Panc1 (cell line): Measurements from ENCODE around the gene DPH6. TPM values are rescaled to one million over a fixed set of nuclear protein-coding genes. Genes with fewer than 3 reads are reported as not detected.
"Not testable (repeated sequence)": the region's sequence is repeated elsewhere in the genome, so short reads cannot be mapped to it uniquely, and the experiment has no call there.

Experiments
- ATAC-seq: fragments of 200-7000 bp; cut with Tn5 transposase; 2 replicates; pipeline ENCODE4 v1.9.1; 2020; ENCODE audit warnings: mild to moderate bottlenecking, moderate library complexity
- Bru-seq: library from RNA; stranded (reverse); fragments of 400-500 nt; gene quantifications from one replicate; lab custom pipeline; 2021; lab: Mats Ljungman, UMichigan
- BruChase-seq, 2 experiments: library from RNA; stranded (reverse); fragments of 400-500 nt; gene quantifications; one replicate each; lab custom pipeline; 2021; lab: Mats Ljungman, UMichigan
- BruUV-seq: library from RNA; stranded (reverse); fragments of 400-500 nt; replicated peaks from 2 replicates; lab custom pipeline; 2021; lab: Mats Ljungman, UMichigan
- CTCF ChIA-PET: fragments of 300-600 bp; sonication (Branson Sonifier 250); formaldehyde crosslinking; loops from one replicate; lab custom pipeline; 2022; ENCODE audit warnings: antibody characterized with exemption; lab: Charles Lee
- POLR2A ChIA-PET: fragments of 300-600 bp; sonication (Branson Sonifier 250); formaldehyde crosslinking; loops from one replicate; lab custom pipeline; 2022; ENCODE audit warnings: antibody characterized with exemption; lab: Charles Lee
- DNase-seq: peaks from one replicate; pipeline ENCODE4 v3.0.0-alpha.2; 2010; ENCODE audit warnings: low read depth, low spot score
- H3K27ac ChIP-seq: 2 replicates; pipeline ENCODE4 v1.5.1; 2011; ENCODE audit warnings: mild to moderate bottlenecking, low read length, inconsistent platforms
- H3K27me3 ChIP-seq: fragments of 200-500 bp; sonication (Bioruptor generic); 2 replicates; pipeline ENCODE4 v1.6.0; 2014; ENCODE audit warnings: low read length, inconsistent platforms; ENCODE audit not compliant: control insufficient read depth, insufficient read depth
- H3K36me3 ChIP-seq: fragments of 200-500 bp; sonication (Bioruptor generic); 2 replicates; pipeline ENCODE4 v1.5.1; 2014; ENCODE audit warnings: inconsistent platforms, mild to moderate bottlenecking, low read length, moderate library complexity; ENCODE audit not compliant: control insufficient read depth, insufficient read depth
- H3K4me1 ChIP-seq: 2 replicates; pipeline ENCODE4 v1.5.1; 2011; ENCODE audit warnings: inconsistent platforms, mild to moderate bottlenecking, low read length, moderate library complexity; ENCODE audit not compliant: control insufficient read depth, insufficient read depth
- H3K4me3 ChIP-seq, 2 experiments: 2 replicates each; pipeline ENCODE4 v1.5.1; 2011 to 2012; ENCODE audit warnings: low read depth in 2 of 2, low read length in 2 of 2, mild to moderate bottlenecking in 2 of 2, inconsistent platforms in 1 of 2, moderate library complexity in 1 of 2
- H3K9me3 ChIP-seq: fragments of 200-500 bp; sonication (Bioruptor generic); 2 replicates; pipeline ENCODE4 v1.5.1; 2014; ENCODE audit warnings: low read depth, mild to moderate bottlenecking, inconsistent platforms, low read length, moderate library complexity; ENCODE audit not compliant: control insufficient read depth, insufficient read depth
- POLR2AphosphoS5 ChIP-seq: IDR thresholded peaks from 2 replicates; pipeline ENCODE4 v1.6.1; 2012; ENCODE audit warnings: mild to moderate bottlenecking, low read depth, low read length, moderate library complexity
- SIN3A ChIP-seq: IDR thresholded peaks from 2 replicates; pipeline ENCODE4 v1.6.1; 2012; ENCODE audit warnings: low read depth, mild to moderate bottlenecking, low read length, moderate library complexity, borderline replicate concordance; ENCODE audit not compliant: insufficient read depth
- TCF7L2 ChIP-seq: IDR thresholded peaks from 2 replicates; pipeline ENCODE4 v1.6.1; 2011; ENCODE audit warnings: mild to moderate bottlenecking, low read depth, low read length, inconsistent platforms
- in situ Hi-C: cut with HindIII; loops from 2 replicates; pipeline ENCODE4 v1.10.0; 2016; ENCODE audit warnings: low sequenced_read_pairs, low pct_unique_long_range_greater_than_20kb
- intact Hi-C: fragments of 100-400 bp; cut with micrococcal nuclease; formaldehyde crosslinking; loops from one replicate; pipeline ENCODE4 v1.10.0; 2022; ENCODE audit not compliant: unreplicated experiment
- long read RNA-seq: library from polyadenylated mRNA; unstranded; transcript quantifications from one replicate; pipeline ENCODE4 v2.0.0, GENCODE V29; 2021; ENCODE audit not compliant: unreplicated experiment
- polyA plus RNA-seq: library from polyadenylated mRNA; unstranded; fragments of >200 nt; gene quantifications from one replicate; pipeline ENCODE4 v1.2.1, GENCODE V29; 2012; ENCODE audit warnings: missing spikeins; ENCODE audit not compliant: insufficient read length
- total RNA-seq: library from RNA; stranded (reverse); gene quantifications from one replicate; pipeline ENCODE4 v1.2.1, GENCODE V29; 2021; ENCODE audit not compliant: unreplicated experiment
- TF ChIP-seq, protein P1 (sequence below), 2 experiments: IDR thresholded peaks; 2 replicates each; pipeline ENCODE4 v1.6.1; 2011 to 2012; ENCODE audit warnings: low read depth in 2 of 2, control low read depth in 1 of 2, low read length in 1 of 2, mild to moderate bottlenecking in 1 of 2, moderate library complexity in 1 of 2; ENCODE audit not compliant: insufficient read depth in 1 of 2
- TF ChIP-seq, protein P2 (sequence below): fragments of 450-650 bp; IDR thresholded peaks from 2 replicates; pipeline ENCODE4 v1.5.1; 2017; ENCODE audit warnings: mild to moderate bottlenecking

Gene DPH6, protein sequence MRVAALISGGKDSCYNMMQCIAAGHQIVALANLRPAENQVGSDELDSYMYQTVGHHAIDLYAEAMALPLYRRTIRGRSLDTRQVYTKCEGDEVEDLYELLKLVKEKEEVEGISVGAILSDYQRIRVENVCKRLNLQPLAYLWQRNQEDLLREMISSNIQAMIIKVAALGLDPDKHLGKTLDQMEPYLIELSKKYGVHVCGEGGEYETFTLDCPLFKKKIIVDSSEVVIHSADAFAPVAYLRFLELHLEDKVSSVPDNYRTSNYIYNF
- 24.0 TPM for total RNA-seq
- 15.8 TPM for polyA plus RNA-seq
- Bru-seq, nascent RNA = percentile 66 among the genes with signal in this experiment
- percentile 53 among the genes with signal in this experiment for BruChase-seq, experiment 1, labeled RNA remaining after a 2-hour chase
- BruChase-seq, experiment 2, labeled RNA remaining after a 6-hour chase = percentile 46 among the genes with signal in this experiment
- long read RNA-seq, transcript DPH6-201 (9 exons, 2,099 nt) = major isoform, 13 of 16 reads
- long read RNA-seq, partial matches to known transcripts = 0 of 16 reads
- long read RNA-seq, other reads (novel, unspliced or antisense) = 3 of 16 reads

DNA sequence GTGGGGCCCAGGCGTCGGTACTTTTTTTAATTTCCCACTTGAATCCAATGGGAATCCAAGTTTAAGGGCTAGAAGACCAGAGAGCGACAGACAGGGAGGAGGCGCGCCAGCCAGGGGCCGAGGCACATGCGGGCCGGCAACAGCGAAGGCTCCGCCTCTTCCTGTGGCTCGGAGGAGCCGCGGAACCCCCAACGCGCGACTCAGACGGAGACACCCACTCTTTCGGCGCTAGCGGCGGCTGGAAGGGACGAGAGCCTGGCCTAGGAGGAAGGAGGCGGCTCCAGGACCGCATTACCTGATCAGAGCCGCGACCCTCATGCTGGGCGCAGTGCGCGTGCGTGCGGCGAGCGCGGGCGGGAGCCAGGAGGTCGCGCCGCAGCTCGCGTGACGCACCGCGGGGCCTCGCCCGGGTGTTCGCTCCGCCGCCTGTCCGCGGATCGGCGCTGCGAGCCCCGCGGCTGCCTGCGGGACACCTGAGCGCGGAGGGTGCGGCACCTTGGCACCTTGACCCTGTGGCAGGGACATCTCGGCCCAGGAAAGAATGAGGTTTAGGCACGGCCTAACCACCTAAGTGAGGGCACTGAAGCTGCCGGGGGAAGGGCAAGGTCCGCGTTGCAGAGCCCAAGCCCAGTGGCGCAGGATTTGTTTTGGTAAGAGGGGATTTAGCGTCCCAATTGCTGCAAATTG is at the start of gene DPH6:
DPH6 (minus strand) TSS at position 342 of the 687 bp plus-strand sequence; CDS start at position 318, 24 bp downstream.
- in situ Hi-C loops (no loop called here), intact Hi-C loops (no loop called here)
- TF ChIP-seq, protein P1, sequence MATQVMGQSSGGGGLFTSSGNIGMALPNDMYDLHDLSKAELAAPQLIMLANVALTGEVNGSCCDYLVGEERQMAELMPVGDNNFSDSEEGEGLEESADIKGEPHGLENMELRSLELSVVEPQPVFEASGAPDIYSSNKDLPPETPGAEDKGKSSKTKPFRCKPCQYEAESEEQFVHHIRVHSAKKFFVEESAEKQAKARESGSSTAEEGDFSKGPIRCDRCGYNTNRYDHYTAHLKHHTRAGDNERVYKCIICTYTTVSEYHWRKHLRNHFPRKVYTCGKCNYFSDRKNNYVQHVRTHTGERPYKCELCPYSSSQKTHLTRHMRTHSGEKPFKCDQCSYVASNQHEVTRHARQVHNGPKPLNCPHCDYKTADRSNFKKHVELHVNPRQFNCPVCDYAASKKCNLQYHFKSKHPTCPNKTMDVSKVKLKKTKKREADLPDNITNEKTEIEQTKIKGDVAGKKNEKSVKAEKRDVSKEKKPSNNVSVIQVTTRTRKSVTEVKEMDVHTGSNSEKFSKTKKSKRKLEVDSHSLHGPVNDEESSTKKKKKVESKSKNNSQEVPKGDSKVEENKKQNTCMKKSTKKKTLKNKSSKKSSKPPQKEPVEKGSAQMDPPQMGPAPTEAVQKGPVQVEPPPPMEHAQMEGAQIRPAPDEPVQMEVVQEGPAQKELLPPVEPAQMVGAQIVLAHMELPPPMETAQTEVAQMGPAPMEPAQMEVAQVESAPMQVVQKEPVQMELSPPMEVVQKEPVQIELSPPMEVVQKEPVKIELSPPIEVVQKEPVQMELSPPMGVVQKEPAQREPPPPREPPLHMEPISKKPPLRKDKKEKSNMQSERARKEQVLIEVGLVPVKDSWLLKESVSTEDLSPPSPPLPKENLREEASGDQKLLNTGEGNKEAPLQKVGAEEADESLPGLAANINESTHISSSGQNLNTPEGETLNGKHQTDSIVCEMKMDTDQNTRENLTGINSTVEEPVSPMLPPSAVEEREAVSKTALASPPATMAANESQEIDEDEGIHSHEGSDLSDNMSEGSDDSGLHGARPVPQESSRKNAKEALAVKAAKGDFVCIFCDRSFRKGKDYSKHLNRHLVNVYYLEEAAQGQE (IDR thresholded peaks at IDR 0.05; ENCODE audit: insufficient read depth in 1 of 2, low read depth in 2 of 2, low read length in 1 of 2) = 0 out of 4 replicates have a peak, but pooled peaks of 1 of the 2 experiments have one; percentile 25
- TF ChIP-seq SIN3A = no peak
- no peak for TF ChIP-seq TCF7L2
- peak; percentile 85 for TF ChIP-seq POLR2AphosphoS5
- no peaks in the 10 kb centered on the region; the same call in 1 of the 2 replicates for H3K36me3 ChIP-seq
- H3K27me3 ChIP-seq = no peaks in the 10 kb centered on the region
- ATAC-seq (peak; percentile 97), DNase-seq (peak; percentile 45)
- ChIA-PET CTCF (interaction anchor here (0.7 kb wide), 1 partner anchor 828 kb away, joined by 3 read pairs; no protein-coding TSS in a partner anchor), POLR2A (interaction anchor here (0.7 kb wide), 1 partner anchor 1202 kb away, joined by 3 read pairs; no protein-coding TSS in a partner anchor)
- peak within 1 kb of the TSS; percentile 76 to 97 for H3K4me3 ChIP-seq
- H3K27ac ChIP-seq = peak within 1 kb of the TSS; percentile 98
- H3K4me1 ChIP-seq = peaks cover 9% of the 10 kb centered on the region
- H3K9me3 ChIP-seq = no peaks in the 10 kb centered on the region
- no TSS peak for BruUV-seq

DNA sequence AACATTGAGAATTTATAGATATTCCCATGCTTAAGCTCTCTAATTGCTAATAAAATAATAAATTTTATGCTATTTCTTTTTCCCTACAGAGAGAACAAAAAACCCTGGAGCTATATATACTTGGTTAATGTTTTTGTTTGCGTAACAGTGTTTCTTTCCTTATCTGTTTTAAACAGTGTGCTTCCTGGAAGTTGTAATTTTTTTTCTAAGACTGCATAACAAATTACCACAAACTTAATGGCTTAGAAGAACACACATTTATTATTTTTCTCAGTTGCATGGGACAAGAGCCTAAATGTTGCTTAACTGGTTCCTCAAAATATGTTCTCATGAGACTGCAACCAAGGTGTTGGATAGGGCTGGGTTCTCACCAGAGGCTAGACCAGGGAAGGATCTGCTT is 49.7 kb upstream of the DPH6 start:
- no TSS peak for BruUV-seq
- ATAC-seq (no peak), DNase-seq (no peak)
- POLR2A ChIA-PET = no interaction called here
- CTCF ChIA-PET = no interaction called here
- no peaks in the 10 kb centered on the region for H3K36me3 ChIP-seq
- TF ChIP-seq, protein P2, sequence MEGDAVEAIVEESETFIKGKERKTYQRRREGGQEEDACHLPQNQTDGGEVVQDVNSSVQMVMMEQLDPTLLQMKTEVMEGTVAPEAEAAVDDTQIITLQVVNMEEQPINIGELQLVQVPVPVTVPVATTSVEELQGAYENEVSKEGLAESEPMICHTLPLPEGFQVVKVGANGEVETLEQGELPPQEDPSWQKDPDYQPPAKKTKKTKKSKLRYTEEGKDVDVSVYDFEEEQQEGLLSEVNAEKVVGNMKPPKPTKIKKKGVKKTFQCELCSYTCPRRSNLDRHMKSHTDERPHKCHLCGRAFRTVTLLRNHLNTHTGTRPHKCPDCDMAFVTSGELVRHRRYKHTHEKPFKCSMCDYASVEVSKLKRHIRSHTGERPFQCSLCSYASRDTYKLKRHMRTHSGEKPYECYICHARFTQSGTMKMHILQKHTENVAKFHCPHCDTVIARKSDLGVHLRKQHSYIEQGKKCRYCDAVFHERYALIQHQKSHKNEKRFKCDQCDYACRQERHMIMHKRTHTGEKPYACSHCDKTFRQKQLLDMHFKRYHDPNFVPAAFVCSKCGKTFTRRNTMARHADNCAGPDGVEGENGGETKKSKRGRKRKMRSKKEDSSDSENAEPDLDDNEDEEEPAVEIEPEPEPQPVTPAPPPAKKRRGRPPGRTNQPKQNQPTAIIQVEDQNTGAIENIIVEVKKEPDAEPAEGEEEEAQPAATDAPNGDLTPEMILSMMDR = no peak
- no peak for TF ChIP-seq TCF7L2
- TF ChIP-seq SIN3A = no peak
- no peak for TF ChIP-seq POLR2AphosphoS5
- TF ChIP-seq, protein P1 (IDR thresholded peaks at IDR 0.05; ENCODE audit: insufficient read depth in 1 of 2, low read depth in 2 of 2, low read length in 1 of 2) = no peak
- H3K4me3 ChIP-seq = no peak overlapping the region
- intact Hi-C loops = no loop called here
- no peaks in the 10 kb centered on the region for H3K4me1 ChIP-seq
- no peak overlapping the region for H3K27ac ChIP-seq
- H3K9me3 ChIP-seq = no peaks in the 10 kb centered on the region
- in situ Hi-C loops = no loop called here
- H3K27me3 ChIP-seq = no peaks in the 10 kb centered on the region

DNA sequence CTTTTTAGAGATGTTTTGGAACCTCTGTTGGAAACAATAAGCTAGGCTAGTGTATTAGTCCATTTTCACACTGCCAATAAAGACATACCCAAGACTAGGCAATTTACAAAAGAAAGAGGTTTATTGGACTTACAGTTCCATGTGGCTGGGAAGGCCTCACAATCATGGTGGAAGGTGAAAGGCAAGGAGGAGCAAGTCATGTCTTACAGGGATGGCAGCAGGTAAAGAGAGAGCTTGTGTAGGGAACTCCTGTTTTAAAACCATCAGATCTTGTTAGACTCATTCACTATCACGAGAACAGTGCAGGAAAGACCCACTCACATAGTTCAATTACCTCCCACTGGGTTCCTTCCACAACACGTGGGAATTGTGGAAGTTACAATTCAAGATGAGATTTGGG is 46.0 kb upstream of the DPH6 start:
- H3K27ac ChIP-seq, POLR2A ChIA-PET, H3K4me3 ChIP-seq, DNase-seq, CTCF ChIA-PET, H3K27me3 ChIP-seq, H3K4me1 ChIP-seq, H3K9me3 ChIP-seq, in situ Hi-C loops, H3K36me3 ChIP-seq, intact Hi-C loops, BruUV-seq, ATAC-seq: not testable (repeated sequence)
